NT2/D1 (cell line): ENCODE data around the gene SLC39A6.

ENCODE experiments used
- SUZ12 ChIP-seq: IDR thresholded peaks from 2 replicates; pipeline ENCODE4 v1.6.1; 2011; ENCODE audit not compliant: insufficient read length, insufficient read depth; ENCODE audit errors: extremely low read depth
- YY1 ChIP-seq: IDR thresholded peaks from 2 replicates; pipeline ENCODE4 v1.6.1; 2011; ENCODE audit not compliant: insufficient read length, insufficient read depth
- ZNF274 ChIP-seq: IDR thresholded peaks from 2 replicates; pipeline ENCODE4 v1.6.1; 2011; ENCODE audit warnings: mild to moderate bottlenecking, low read depth, low read length

DNA sequence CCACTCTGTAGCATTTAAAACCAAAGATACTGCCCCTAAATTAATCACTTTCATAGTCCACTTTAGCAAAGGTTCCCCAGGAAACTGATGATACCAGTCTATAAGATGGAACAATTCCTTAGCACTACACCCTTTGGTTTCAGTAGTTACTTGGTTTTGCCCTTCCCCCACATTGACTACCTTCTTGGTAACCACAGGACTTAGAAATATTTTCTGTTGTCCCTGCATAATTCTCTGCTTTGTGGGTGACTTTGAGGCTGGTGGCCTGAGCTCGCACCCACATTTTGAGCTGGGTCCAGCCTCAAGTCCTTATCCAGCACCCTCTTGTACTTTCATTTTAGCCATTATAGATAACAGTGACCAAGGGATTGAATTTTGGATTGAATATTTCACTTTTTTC lies 23.6 kb upstream of the SLC39A6 start:
- TF ChIP-seq ZNF274 (no peak), YY1 (no peak), SUZ12 (no peak)
